ENCODE results near the gene NR3C1. TPM values are rescaled to one million over a fixed set of nuclear protein-coding genes. Genes with fewer than 3 reads are reported as not detected.

NR3C1 gene
- polyA plus RNA-seq, 1 donor (not counting 4 experiments of a cell fraction or from before 2014, with no cell fraction given) = 30.7 TPM

- Histone ChIP-seq H3K9me3 (ENCODE audit: control insufficient read depth, low read depth, low read length) (no peaks in the 10 kb centered on the region), H3K9ac (ENCODE audit: control insufficient read depth, extremely low read depth, insufficient read depth, low read length) (no peak overlapping the region), H3K4me2 (ENCODE audit: control insufficient read depth, extremely low read depth, insufficient read depth, low read depth, low read length) (no peak overlapping the region), H3K9me1 (ENCODE audit: control insufficient read depth, extremely low read depth, insufficient read depth, low read length) (no peaks in the 10 kb centered on the region), H2AFZ (ENCODE audit: control insufficient read depth, low read length) (no peak overlapping the region), H3K27me3 (ENCODE audit: control insufficient read depth, extremely low read depth, insufficient read depth, low read length) (no peaks in the 10 kb centered on the region), H4K20me1 (ENCODE audit: control insufficient read depth, extremely low read depth, insufficient read depth, low read length) (no peaks in the 10 kb centered on the region), H3K4me1 (ENCODE audit: control insufficient read depth, extremely low read depth, insufficient read depth, low read length) (peaks cover 41% of the 10 kb centered on the region), H3K36me3 (ENCODE audit: control insufficient read depth in 2 of 2, extremely low read depth in 1 of 2, insufficient read depth in 2 of 2, low read length in 2 of 2) (no peaks in the 10 kb centered on the region), H3K27ac (ENCODE audit: control insufficient read depth, insufficient read depth, low read length) (no peak overlapping the region), H3K79me2 (ENCODE audit: control insufficient read depth, insufficient read depth, low read length) (peaks cover 89% of the 10 kb centered on the region), H3K4me3 (ENCODE audit: control insufficient read depth in 2 of 3, extremely low read depth in 1 of 3, insufficient read depth in 2 of 3, low read depth in 1 of 3, low read length in 3 of 3) (no peak overlapping the region)
- TF ChIP-seq, protein P1, sequence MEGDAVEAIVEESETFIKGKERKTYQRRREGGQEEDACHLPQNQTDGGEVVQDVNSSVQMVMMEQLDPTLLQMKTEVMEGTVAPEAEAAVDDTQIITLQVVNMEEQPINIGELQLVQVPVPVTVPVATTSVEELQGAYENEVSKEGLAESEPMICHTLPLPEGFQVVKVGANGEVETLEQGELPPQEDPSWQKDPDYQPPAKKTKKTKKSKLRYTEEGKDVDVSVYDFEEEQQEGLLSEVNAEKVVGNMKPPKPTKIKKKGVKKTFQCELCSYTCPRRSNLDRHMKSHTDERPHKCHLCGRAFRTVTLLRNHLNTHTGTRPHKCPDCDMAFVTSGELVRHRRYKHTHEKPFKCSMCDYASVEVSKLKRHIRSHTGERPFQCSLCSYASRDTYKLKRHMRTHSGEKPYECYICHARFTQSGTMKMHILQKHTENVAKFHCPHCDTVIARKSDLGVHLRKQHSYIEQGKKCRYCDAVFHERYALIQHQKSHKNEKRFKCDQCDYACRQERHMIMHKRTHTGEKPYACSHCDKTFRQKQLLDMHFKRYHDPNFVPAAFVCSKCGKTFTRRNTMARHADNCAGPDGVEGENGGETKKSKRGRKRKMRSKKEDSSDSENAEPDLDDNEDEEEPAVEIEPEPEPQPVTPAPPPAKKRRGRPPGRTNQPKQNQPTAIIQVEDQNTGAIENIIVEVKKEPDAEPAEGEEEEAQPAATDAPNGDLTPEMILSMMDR (optimal IDR thresholded peaks at IDR 0.05 in 1 of 3, IDR thresholded peaks at IDR 0.05 in 1 of 3, conservative IDR thresholded peaks at IDR 0.05 in 1 of 3; ENCODE audit: extremely low read depth in 1 of 3, insufficient read depth in 2 of 3, low read length in 3 of 3) = no peak
- TF ChIP-seq EZH2 (IDR thresholded peaks at IDR 0.05; ENCODE audit: low read length) = no peak
- FAIRE-seq = no peak
- dilution Hi-C loops (cut with MboI; ENCODE audit: extremely low pct_ligation_motif_present, low sequenced_read_pairs) = no loop called here
- no peak for DNase-seq (ENCODE audit: low read depth, low spot score)
Observed at GRCh38 chr5:143352691-143353090, 50.8 kb downstream of the NR3C1 start.

GRCh38 chr5:143350751-143351602 is 52.5 kb downstream of the NR3C1 start:
- Histone ChIP-seq H3K9me1 (ENCODE audit: control insufficient read depth, extremely low read depth, insufficient read depth, low read length) (no peaks in the 10 kb centered on the region), H2AFZ (ENCODE audit: control insufficient read depth, low read length) (no peak overlapping the region), H3K27ac (ENCODE audit: control insufficient read depth, insufficient read depth, low read length) (peak overlapping the region; percentile 46), H3K79me2 (ENCODE audit: control insufficient read depth, insufficient read depth, low read length) (peaks cover 91% of the 10 kb centered on the region), H4K20me1 (ENCODE audit: control insufficient read depth, extremely low read depth, insufficient read depth, low read length) (no peaks in the 10 kb centered on the region), H3K4me2 (ENCODE audit: control insufficient read depth, extremely low read depth, insufficient read depth, low read depth, low read length) (peak overlapping the region; percentile 43), H3K4me1 (ENCODE audit: control insufficient read depth, extremely low read depth, insufficient read depth, low read length) (peaks cover 39% of the 10 kb centered on the region), H3K36me3 (ENCODE audit: control insufficient read depth in 2 of 2, extremely low read depth in 1 of 2, insufficient read depth in 2 of 2, low read length in 2 of 2) (no peaks in the 10 kb centered on the region), H3K27me3 (ENCODE audit: control insufficient read depth, extremely low read depth, insufficient read depth, low read length) (no peaks in the 10 kb centered on the region), H3K4me3 (ENCODE audit: control insufficient read depth in 2 of 3, extremely low read depth in 1 of 3, insufficient read depth in 2 of 3, low read depth in 1 of 3, low read length in 3 of 3) (peak overlapping the region in 1 of 3 experiments; percentile 5), H3K9me3 (ENCODE audit: control insufficient read depth, low read depth, low read length) (no peaks in the 10 kb centered on the region), H3K9ac (ENCODE audit: control insufficient read depth, extremely low read depth, insufficient read depth, low read length) (no peak overlapping the region)
- DNase-seq (ENCODE audit: low read depth, low spot score) = peak; percentile 19
- FAIRE-seq = peak; percentile 74
- no peak for TF ChIP-seq EZH2 (IDR thresholded peaks at IDR 0.05; ENCODE audit: low read length)
- TF ChIP-seq, protein P1 (optimal IDR thresholded peaks at IDR 0.05 in 1 of 3, IDR thresholded peaks at IDR 0.05 in 1 of 3, conservative IDR thresholded peaks at IDR 0.05 in 1 of 3; ENCODE audit: extremely low read depth in 1 of 3, insufficient read depth in 2 of 3, low read length in 3 of 3) = no peak
- dilution Hi-C loops (cut with MboI; ENCODE audit: extremely low pct_ligation_motif_present, low sequenced_read_pairs) = no loop called here

Measured in keratinocyte (primary cell).